Liver (tissue), 3 donors: ENCODE measurements around the gene COL19A1.

Experiments
- CTCF ChIP-seq: fragments of 150-350 bp; IDR thresholded peaks from 2 replicates; pipeline ENCODE4 v1.5.1; 2017; ENCODE audit warnings: improper control_type of control experiment, low read depth, low read length; ENCODE audit not compliant: missing input control
- GABPA ChIP-seq, 2 donors: IDR thresholded peaks in 1 of 2; conservative IDR thresholded peaks in 1 of 2; 2 replicates each; pipeline ENCODE4 v1.6.1; 2016; ENCODE audit warnings: antibody characterized with exemption in 2 of 2, mild to moderate bottlenecking in 1 of 2, moderate library complexity in 1 of 2
- MAX ChIP-seq: IDR thresholded peaks from 2 replicates; pipeline ENCODE4 v1.6.1; 2016; ENCODE audit warnings: antibody characterized with exemption
- REST ChIP-seq: IDR thresholded peaks from 2 replicates; pipeline ENCODE4 v1.6.1; 2016; ENCODE audit warnings: antibody characterized with exemption, mild to moderate bottlenecking
- RXRA ChIP-seq, 2 donors: IDR thresholded peaks; 2 replicates each; pipeline ENCODE4 v1.6.1; 2017 to 2018; ENCODE audit warnings: antibody characterized with exemption in 2 of 2, mild to moderate bottlenecking in 1 of 2
- SP1 ChIP-seq: IDR thresholded peaks from 2 replicates; pipeline ENCODE4 v1.6.1; 2018; ENCODE audit warnings: antibody characterized with exemption, mild to moderate bottlenecking
- donor health status: healthy.
- donor health status: healthy.

GRCh38 chr6:69843189-69843588, 23.2 kb upstream of the COL19A1 start:
- TF ChIP-seq REST (no peak), RXRA (IDR thresholded peaks at IDR 0.05) (no peak), CTCF (no peak), MAX (no peak), SP1 (no peak), GABPA (IDR thresholded peaks at IDR 0.05 in 1 of 2, conservative IDR thresholded peaks at IDR 0.05 in 1 of 2) (no peak)
